Measurements from ENCODE around the gene CDIPT.

The CDIPT gene

GRCh38 chr16:29810699-29811169 lies 52.3 kb downstream of the CDIPT start:
- no peak for DNase-seq (ENCODE audit: low read depth in 2 of 2)

- DNase-seq (ENCODE audit: low read depth in 2 of 2): no peak
Observed at GRCh38 chr16:29809850-29810698, 53.0 kb downstream of the CDIPT start.

GRCh38 chr16:29809031-29809747 lies 53.8 kb downstream of the CDIPT start:
- DNase-seq (ENCODE audit: low read depth in 2 of 2): no peak
